HL-60 (cell line): ENCODE results near the gene COL21A1.

Source experiments
- DNase-seq, 2 experiments: peaks; one replicate each; pipeline ENCODE4 v3.0.0-alpha.2; 2010 to 2020; ENCODE audit warnings: low read depth in 1 of 2, low spot score in 1 of 2
- H3K27ac ChIP-seq: fragments of 250-450 bp; sonication (Bioruptor Pico); replicated peaks from 2 replicates; pipeline ENCODE4 v1.5.1; 2020; ENCODE audit warnings: mild to moderate bottlenecking, moderate library complexity
- H3K27me3 ChIP-seq: fragments of 250-450 bp; sonication (Bioruptor Pico); 2 replicates; pipeline ENCODE4 v1.5.1; 2021; ENCODE audit warnings: mild to moderate bottlenecking, moderate library complexity; ENCODE audit not compliant: insufficient read depth, poor library complexity, severe bottlenecking
- H3K4me3 ChIP-seq: replicated peaks from 2 replicates; pipeline ENCODE4 v1.5.1; 2011; ENCODE audit warnings: mild to moderate bottlenecking, control low read depth, low read length; ENCODE audit not compliant: insufficient read depth
- CTCF ChIP-seq: IDR thresholded peaks from one replicate; pipeline ENCODE4 v1.5.1; 2011; ENCODE audit warnings: low read length, control low read depth, inconsistent platforms; ENCODE audit not compliant: insufficient read depth
- GABPA ChIP-seq: IDR thresholded peaks from 2 replicates; pipeline ENCODE4 v1.6.1; 2012; ENCODE audit warnings: low read depth
- POLR2AphosphoS5 ChIP-seq: IDR thresholded peaks from 2 replicates; pipeline ENCODE4 v1.6.1; 2012; ENCODE audit warnings: low read depth
- SPI1 ChIP-seq: IDR thresholded peaks from 2 replicates; pipeline ENCODE4 v1.6.1; 2012; ENCODE audit warnings: low read depth, mild to moderate bottlenecking, borderline replicate concordance
- TF ChIP-seq, protein P1 (sequence below): IDR thresholded peaks from 2 replicates; pipeline ENCODE4 v1.6.1; 2012; ENCODE audit warnings: low read depth; ENCODE audit not compliant: insufficient replicate concordance

Gene COL21A1

DNA sequence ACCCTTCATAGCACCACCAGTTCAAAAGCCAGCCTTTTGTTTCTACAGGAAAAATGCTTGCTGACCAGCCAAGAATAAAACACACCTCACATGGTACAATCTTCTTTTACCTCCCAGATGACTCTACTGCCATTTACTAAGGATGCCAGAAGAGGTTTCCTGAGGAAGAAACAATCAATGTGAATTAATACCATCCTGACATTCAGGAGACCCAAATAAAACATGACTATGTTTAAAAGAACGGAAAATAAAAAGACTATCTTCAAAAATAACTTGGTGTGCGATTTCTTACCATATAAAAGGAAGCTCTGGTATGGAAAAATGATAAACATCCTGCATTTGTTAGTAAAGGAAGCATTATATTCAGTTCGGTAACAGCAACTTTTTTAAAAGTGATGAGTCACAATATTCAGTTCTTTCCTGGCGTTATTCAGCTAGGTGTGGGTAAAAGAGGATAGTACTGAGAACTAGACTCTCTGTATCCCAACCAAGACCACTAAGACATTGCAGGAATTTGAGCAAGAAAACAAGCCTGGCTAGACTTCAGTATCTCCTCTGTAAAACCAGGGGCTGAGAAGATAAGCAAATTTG lies 16.3 kb downstream of the COL21A1 start:
- Histone ChIP-seq H3K4me3 (no peak overlapping the region), H3K27ac (no peak overlapping the region), H3K27me3 (no peaks in the 10 kb centered on the region)
- DNase-seq: no peak
- TF ChIP-seq CTCF (no peak), POLR2AphosphoS5 (no peak), SPI1 (no peak)
- TF ChIP-seq, protein P1, sequence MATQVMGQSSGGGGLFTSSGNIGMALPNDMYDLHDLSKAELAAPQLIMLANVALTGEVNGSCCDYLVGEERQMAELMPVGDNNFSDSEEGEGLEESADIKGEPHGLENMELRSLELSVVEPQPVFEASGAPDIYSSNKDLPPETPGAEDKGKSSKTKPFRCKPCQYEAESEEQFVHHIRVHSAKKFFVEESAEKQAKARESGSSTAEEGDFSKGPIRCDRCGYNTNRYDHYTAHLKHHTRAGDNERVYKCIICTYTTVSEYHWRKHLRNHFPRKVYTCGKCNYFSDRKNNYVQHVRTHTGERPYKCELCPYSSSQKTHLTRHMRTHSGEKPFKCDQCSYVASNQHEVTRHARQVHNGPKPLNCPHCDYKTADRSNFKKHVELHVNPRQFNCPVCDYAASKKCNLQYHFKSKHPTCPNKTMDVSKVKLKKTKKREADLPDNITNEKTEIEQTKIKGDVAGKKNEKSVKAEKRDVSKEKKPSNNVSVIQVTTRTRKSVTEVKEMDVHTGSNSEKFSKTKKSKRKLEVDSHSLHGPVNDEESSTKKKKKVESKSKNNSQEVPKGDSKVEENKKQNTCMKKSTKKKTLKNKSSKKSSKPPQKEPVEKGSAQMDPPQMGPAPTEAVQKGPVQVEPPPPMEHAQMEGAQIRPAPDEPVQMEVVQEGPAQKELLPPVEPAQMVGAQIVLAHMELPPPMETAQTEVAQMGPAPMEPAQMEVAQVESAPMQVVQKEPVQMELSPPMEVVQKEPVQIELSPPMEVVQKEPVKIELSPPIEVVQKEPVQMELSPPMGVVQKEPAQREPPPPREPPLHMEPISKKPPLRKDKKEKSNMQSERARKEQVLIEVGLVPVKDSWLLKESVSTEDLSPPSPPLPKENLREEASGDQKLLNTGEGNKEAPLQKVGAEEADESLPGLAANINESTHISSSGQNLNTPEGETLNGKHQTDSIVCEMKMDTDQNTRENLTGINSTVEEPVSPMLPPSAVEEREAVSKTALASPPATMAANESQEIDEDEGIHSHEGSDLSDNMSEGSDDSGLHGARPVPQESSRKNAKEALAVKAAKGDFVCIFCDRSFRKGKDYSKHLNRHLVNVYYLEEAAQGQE: no peak

DNA sequence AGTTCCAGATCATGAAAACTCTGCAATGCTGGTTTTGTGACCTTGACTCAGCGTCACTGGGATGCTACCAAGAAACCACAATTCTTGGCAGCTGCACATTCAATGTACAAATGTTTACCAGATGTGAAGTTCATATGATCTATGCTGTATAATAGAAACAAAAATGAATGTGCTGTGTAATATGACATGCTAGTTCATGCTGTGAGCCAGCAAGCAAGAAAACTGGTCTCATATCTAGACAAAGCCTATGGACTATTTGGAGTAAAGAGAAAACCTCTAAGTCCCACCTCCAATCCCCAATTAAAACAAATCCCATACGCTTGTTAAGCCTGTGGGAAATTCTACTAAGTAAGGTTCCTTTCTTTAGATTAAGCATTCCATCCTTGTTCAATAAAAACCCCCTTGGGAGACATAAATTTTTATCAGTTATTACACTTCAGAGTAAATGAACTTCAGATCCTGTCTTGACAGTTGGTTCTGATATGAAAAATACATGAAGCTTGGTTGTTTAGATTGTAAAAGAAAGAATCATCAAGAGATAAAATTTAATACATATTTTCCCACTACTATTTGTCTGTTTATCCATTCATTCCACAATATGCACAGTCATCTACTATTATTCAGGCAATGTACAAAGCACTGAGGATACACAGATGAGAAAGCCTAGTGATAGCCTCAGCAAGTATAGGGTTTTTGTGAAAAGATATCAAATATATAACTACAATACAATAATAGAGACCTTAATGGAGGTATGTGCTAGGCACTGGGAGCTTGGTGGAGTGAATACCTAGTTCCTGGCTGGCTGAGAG lies 20.1 kb downstream of the COL21A1 start:
- no peak for DNase-seq
- TF ChIP-seq, protein P1: no peak
- TF ChIP-seq CTCF (no peak), SPI1 (no peak), GABPA (no peak), POLR2AphosphoS5 (no peak)
- Histone ChIP-seq H3K4me3 (no peak overlapping the region), H3K27me3 (no peaks in the 10 kb centered on the region), H3K27ac (no peak overlapping the region)

GRCh38 chr6:56223995-56224394 lies 23.4 kb downstream of the COL21A1 start:
- TF ChIP-seq SPI1: no peak
- TF ChIP-seq, protein P1: no peak
- no peak for TF ChIP-seq POLR2AphosphoS5
- no peak for TF ChIP-seq GABPA
- TF ChIP-seq CTCF: no peak
- H3K27me3 ChIP-seq: no peaks in the 10 kb centered on the region
- H3K4me3 ChIP-seq: no peak overlapping the region
- DNase-seq: no peak
- no peak overlapping the region for H3K27ac ChIP-seq
